Cerebellar nuclear complex (tissue), 1 donor: ENCODE data around the gene TMED6.

ENCODE experiments used
- DNase-seq, 2 experiments: peaks; one replicate each; lab custom pipeline; 2025; lab: John Stamatoyannopoulos, UW

Gene TMED6

GRCh38 chr16:69324013-69324531 is 27.5 kb downstream of the TMED6 start:
- peak in 1 of 2 experiments; percentile 2 for DNase-seq

- no peak for DNase-seq
Measured at GRCh38 chr16:69323415-69323814, 28.2 kb downstream of the TMED6 start.

- no peak for DNase-seq
Measured at GRCh38 chr16:69322343-69322742, 29.2 kb downstream of the TMED6 start.

GRCh38 chr16:69321080-69321479 is 30.5 kb downstream of the TMED6 start:
- DNase-seq: no peak

- DNase-seq: no peak
Measured at GRCh38 chr16:69320740-69321073, 30.9 kb downstream of the TMED6 start.

- DNase-seq: no peak
Measured at GRCh38 chr16:69319826-69320739, 31.5 kb downstream of the TMED6 start.

- no peak for DNase-seq
Measured at GRCh38 chr16:69319381-69319780, 32.2 kb downstream of the TMED6 start.

- DNase-seq: no peak
Measured at GRCh38 chr16:69318911-69319289, 32.7 kb downstream of the TMED6 start.

GRCh38 chr16:69318177-69318910 is 33.2 kb downstream of the TMED6 start:
- no peak for DNase-seq

- DNase-seq: no peak
Measured at GRCh38 chr16:69316595-69317034, 35.0 kb downstream of the TMED6 start.

GRCh38 chr16:69315486-69316311 is 35.9 kb downstream of the TMED6 start:
- no peak for DNase-seq

GRCh38 chr16:69314534-69314933 is 37.1 kb downstream of the TMED6 start:
- DNase-seq: no peak

GRCh38 chr16:69313469-69313868 is 38.1 kb downstream of the TMED6 start:
- DNase-seq: no peak

GRCh38 chr16:69311533-69312387 is 39.8 kb downstream of the TMED6 start:
- DNase-seq: no peak

- DNase-seq: peak; percentile 77 to 80
Measured at GRCh38 chr16:69310653-69311532, 40.7 kb downstream of the TMED6 start, which contains the start of gene VPS4A. TSS of gene VPS4A (plus strand) at chr16:69311350. CDS start at chr16:69311512, 162 bp downstream.

GRCh38 chr16:69309316-69309715 is 42.3 kb downstream of the TMED6 start:
- DNase-seq: no peak

- DNase-seq: no peak
Measured at GRCh38 chr16:69307856-69308255, 43.7 kb downstream of the TMED6 start.

GRCh38 chr16:69307091-69307490 is 44.5 kb downstream of the TMED6 start:
- DNase-seq: no peak

GRCh38 chr16:69306031-69306430 is 45.6 kb downstream of the TMED6 start:
- DNase-seq: no peak

- DNase-seq: no peak
Measured at GRCh38 chr16:69302301-69302700, 49.3 kb downstream of the TMED6 start.
